ENCODE results near the gene MYOCOS.

Gene MYOCOS

GRCh38 chr1:171663036-171663853, 41.2 kb downstream of the MYOCOS start:
- no peak for DNase-seq (ENCODE audit: low read depth in 3 of 3)

GRCh38 chr1:171663854-171664575, 42.0 kb downstream of the MYOCOS start:
- DNase-seq (ENCODE audit: low read depth in 3 of 3) = no peak

GRCh38 chr1:171664976-171665375, 42.9 kb downstream of the MYOCOS start:
- DNase-seq (ENCODE audit: low read depth in 3 of 3) = no peak

- DNase-seq (ENCODE audit: low read depth in 3 of 3) = no peak
These were observed 44.2 kb downstream of the MYOCOS start for GRCh38 chr1:171666114-171666769.

GRCh38 chr1:171668372-171668771, 46.3 kb downstream of the MYOCOS start:
- no peak for DNase-seq (ENCODE audit: low read depth in 3 of 3)

GRCh38 chr1:171670739-171671138, 48.7 kb downstream of the MYOCOS start:
- DNase-seq (ENCODE audit: low read depth in 3 of 3) = no peak

GRCh38 chr1:171674431-171675405, 52.7 kb downstream of the MYOCOS start:
- no peak for DNase-seq (ENCODE audit: low read depth in 3 of 3)

All from stimulated activated CD4-positive, alpha-beta T cell treated with anti-CD3 and anti-CD28 coated beads, TNF-alpha, amount 100 ng/mL, for 4 hours (primary cell).